ENCODE data around the gene ASB16. TPM values are rescaled to one million over a fixed set of nuclear protein-coding genes. Genes with fewer than 3 reads are reported as not detected.
"Not testable (repeated sequence)": the region's sequence is repeated elsewhere in the genome, so short reads cannot be mapped to it uniquely, and the experiment has no call there.

ASB16 gene
- total and polyA plus RNA-seq, 3 donors from 2014 or later = 0.86 to 5.7 (median 2.5) TPM

DNA sequence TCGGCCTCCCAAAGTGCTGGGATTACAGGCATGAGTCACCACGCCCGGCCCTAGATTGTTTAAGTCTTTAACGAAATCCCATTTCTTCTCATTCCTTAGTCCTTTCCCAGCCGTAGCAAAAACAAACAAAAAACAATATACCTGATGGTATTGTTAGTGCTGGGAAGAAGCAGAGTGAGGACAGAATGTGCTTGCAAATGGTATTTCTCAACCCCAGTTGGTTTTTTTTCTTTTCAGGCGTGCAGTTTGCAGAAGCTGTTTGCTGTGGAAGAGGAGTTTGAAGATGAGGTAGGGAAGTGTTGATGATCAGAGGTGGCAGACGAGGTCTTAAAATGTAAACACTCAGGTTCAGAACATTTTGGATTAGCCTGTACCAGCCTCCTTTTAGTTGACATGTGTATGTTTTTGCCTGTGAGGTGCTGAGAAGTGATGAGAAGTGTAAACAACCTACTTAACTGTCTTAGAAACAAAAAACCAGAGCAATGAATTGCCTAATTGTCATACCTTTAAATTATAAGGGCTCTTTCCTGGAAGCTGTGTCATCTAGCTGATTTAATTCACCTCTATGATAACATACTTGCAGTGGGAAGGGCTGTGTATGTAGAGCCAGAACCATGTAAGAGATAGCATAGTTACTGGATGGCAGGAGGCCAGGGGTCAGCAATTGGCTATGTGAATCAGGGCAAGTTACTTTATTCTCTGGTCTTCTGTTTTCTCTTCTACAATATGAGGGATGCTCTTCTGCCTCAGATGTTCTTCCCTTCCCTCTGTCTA lies 25.4 kb upstream of the ASB16 start:
- no peak for DNase-seq
- TF ChIP-seq CTCF (IDR thresholded peaks at IDR 0.05) (no peak), POLR2A (IDR thresholded peaks at IDR 0.05) (no peak)
- no peaks in the 10 kb centered on the region for H3K27me3 ChIP-seq
- peaks cover 6% of the 10 kb centered on the region for H3K4me1 ChIP-seq
- no peak overlapping the region for H3K4me3 ChIP-seq
- no peaks in the 10 kb centered on the region for H3K36me3 ChIP-seq (ENCODE audit: low read depth, missing control alignments)
- 77 to 86% methylated on average over 7 of the region's 7 CpGs for WGBS, 2 donors
- H3K27ac ChIP-seq = no peak overlapping the region
- no peaks in the 10 kb centered on the region for H3K9me3 ChIP-seq
- intact Hi-C loops (cut with DNase I; ENCODE audit: low total_unique reads) = no loop called here

DNA sequence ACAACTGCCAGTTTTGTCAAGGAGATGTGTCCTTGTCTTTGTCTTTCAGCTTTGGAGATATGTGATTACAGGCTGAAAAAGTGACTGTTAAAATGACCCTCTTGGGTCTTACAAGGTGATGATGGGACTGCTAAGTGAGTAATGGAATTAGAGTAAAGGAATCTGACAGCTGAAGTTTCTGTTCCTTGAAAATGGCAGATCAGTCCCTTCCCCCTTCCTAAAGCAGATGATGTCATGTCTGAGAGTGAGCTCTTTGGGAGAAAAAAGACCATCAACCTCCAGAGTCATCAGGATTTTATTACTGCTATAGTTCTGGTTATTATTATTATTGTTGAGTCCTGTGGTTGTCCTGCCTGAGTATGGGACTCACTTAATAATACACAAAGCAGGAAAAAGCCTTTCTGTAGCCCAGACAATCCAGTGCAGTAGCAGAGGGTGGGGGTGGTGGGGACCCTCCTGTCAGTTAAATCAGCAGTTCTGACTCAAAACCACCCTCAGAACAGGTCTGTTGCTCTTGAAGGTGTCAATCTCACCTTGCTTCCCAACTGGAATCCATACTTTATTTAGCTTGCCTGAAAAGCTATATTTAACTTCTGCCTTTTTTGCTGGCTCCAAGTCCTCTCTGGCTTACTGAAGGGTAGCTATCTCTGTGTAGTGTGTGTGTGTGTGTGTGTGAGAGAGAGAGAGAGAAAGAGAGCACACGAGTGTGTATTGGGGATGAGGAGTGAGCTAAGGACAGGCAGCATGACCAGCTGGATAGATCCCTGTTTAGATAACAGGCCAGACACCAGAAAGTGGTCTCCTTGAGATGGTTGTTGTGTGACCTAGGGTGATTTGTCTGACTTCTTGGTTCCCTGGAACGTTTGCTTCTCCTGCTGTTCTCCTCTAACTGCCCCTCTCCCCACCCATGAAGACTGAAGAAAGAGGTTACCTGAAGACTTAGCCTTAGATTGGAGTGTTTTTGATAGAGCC lies 23.8 kb upstream of the ASB16 start:
- TF ChIP-seq POLR2A (IDR thresholded peaks at IDR 0.05) (no peak), CTCF (IDR thresholded peaks at IDR 0.05) (no peak)

GRCh38 chr17:44147812-44148211 lies 22.7 kb upstream of the ASB16 start:
- TF ChIP-seq POLR2A (IDR thresholded peaks at IDR 0.05) (no peak), CTCF (IDR thresholded peaks at IDR 0.05) (no peak)
- no peaks in the 10 kb centered on the region for H3K27me3 ChIP-seq
- H3K36me3 ChIP-seq (ENCODE audit: low read depth, missing control alignments) = no peaks in the 10 kb centered on the region
- H3K4me3 ChIP-seq = no peak overlapping the region
- no peak for DNase-seq
- 94 to 98% methylated on average over 3 to 4 of the region's 4 CpGs for WGBS, 2 donors
- no peaks in the 10 kb centered on the region for H3K9me3 ChIP-seq
- H3K4me1 ChIP-seq = no peaks in the 10 kb centered on the region
- no peak overlapping the region for H3K27ac ChIP-seq
- intact Hi-C loops (cut with DNase I; ENCODE audit: low total_unique reads) = no loop called here

More for the DNA sequence above, 23.8 kb upstream of the ASB16 start:
- Histone ChIP-seq H3K4me1 (peaks cover 6% of the 10 kb centered on the region), H3K27ac (no peak overlapping the region), H3K9me3 (no peaks in the 10 kb centered on the region), H3K4me3 (no peak overlapping the region), H3K27me3 (no peaks in the 10 kb centered on the region), H3K36me3 (ENCODE audit: low read depth, missing control alignments) (no peaks in the 10 kb centered on the region)
- DNase-seq = no peak
- 45 to 54% methylated on average over 2 of the region's 2 CpGs for WGBS, 2 donors
- intact Hi-C loops (cut with DNase I; ENCODE audit: low total_unique reads) = no loop called here

- H3K4me3 ChIP-seq; H3K36me3 ChIP-seq (ENCODE audit: low read depth, missing control alignments); intact Hi-C loops (cut with DNase I; ENCODE audit: low total_unique reads); DNase-seq; H3K4me1 ChIP-seq; H3K27me3 ChIP-seq; H3K27ac ChIP-seq; H3K9me3 ChIP-seq: not testable (repeated sequence)
- 93 to 100% methylated on average over 3 of the region's 3 CpGs for WGBS, 2 donors
Observed at GRCh38 chr17:44149066-44149465, 21.4 kb upstream of the ASB16 start.

- Histone ChIP-seq H3K27ac (no peak overlapping the region), H3K27me3 (no peaks in the 10 kb centered on the region), H3K4me1 (no peaks in the 10 kb centered on the region), H3K4me3 (no peak overlapping the region), H3K9me3 (no peaks in the 10 kb centered on the region), H3K36me3 (ENCODE audit: low read depth, missing control alignments) (no peaks in the 10 kb centered on the region)
- no peak for DNase-seq
- 81 to 86% methylated on average over 4 of the region's 4 CpGs for WGBS, 2 donors
- no peak for TF ChIP-seq POLR2A (IDR thresholded peaks at IDR 0.05)
- no peak for TF ChIP-seq CTCF (IDR thresholded peaks at IDR 0.05)
- intact Hi-C loops (cut with DNase I; ENCODE audit: low total_unique reads) = no loop called here
Observed at GRCh38 chr17:44149750-44150329, 20.7 kb upstream of the ASB16 start.
